ENCODE data around the gene SPON1. TPM values are rescaled to one million over a fixed set of nuclear protein-coding genes. Genes with fewer than 3 reads are reported as not detected.

The SPON1 gene
- total and polyA plus RNA-seq, 2 of the 8 experiments (the other 6 are each of a cell fraction or from before 2014, with no cell fraction given) = 1.5 to 5.4 TPM

DNA sequence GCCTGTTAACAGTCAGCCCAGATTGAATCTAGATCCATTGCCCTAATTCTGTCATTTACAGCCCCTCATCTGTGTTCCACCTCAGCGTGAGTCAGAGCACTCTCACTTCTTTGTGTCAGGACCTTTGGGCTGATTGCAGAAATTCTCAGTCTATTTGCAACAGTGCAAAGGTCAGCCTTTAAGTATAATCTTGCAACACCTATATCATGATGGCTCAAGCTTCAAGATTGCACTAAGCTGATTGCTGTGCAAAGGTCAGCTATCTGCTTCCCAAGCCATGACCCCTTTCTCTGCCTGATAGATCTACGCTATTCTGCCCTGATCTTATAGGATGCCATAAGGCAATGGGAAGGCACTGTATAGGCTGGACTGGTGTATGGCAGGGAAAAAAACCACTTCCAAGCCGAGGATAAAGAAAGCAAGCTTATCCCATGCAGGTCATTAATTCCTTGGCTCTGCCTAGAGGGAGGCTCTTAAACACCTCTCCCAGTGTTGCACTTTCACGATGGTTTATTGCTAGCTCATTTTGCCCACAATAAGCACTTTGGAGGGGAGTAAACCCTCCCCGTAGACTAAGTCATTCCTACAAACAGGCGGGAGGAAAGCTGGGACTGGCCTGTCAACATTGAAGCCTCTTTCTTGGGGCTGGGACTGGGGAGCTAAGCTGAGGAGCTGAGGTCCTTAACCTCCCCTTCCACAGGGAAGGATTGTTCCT, 295.9 kb downstream of the SPON1 start (continued):
- TF ChIP-seq EP300 (IDR thresholded peaks at IDR 0.05; ENCODE audit: borderline replicate concordance in 1 of 2, low read depth in 2 of 2, low read length in 2 of 2) (no peak), CEBPB (IDR thresholded peaks at IDR 0.05; ENCODE audit: low read depth, low read length) (no peak), GTF2F1 (IDR thresholded peaks at IDR 0.05; ENCODE audit: borderline replicate concordance, low read depth, low read length) (no peak)
